Measurements from ENCODE around the gene STK32A. TPM values are rescaled to one million over a fixed set of nuclear protein-coding genes. Genes with fewer than 3 reads are reported as not detected.

Gene STK32A
- total RNA-seq, 1 experiment from 2014 or later: not detected

- DNase-seq (ENCODE audit: low read depth, low spot score) (no peak), ATAC-seq (no peak)
- no peak for TF ChIP-seq CTCF (IDR thresholded peaks at IDR 0.05)
- in situ Hi-C loops (cut with HindIII; ENCODE audit: low pct_unique_long_range_greater_than_20kb, low sequenced_read_pairs): no loop called here
- no peak overlapping the region for H3K4me3 ChIP-seq (ENCODE audit: low read depth in 2 of 2, low read length in 2 of 2)
- POLR2A ChIA-PET: no interaction called here
- CTCF ChIA-PET: no interaction called here
- intact Hi-C loops (cut with micrococcal nuclease; ENCODE audit: unreplicated experiment): no loop called here
- H3K9me3 ChIP-seq (ENCODE audit: control insufficient read depth, insufficient read depth, low read depth, low read length): no peaks in the 10 kb centered on the region
- BruUV-seq (replicated peaks): no TSS peak
- no peaks in the 10 kb centered on the region for H3K36me3 ChIP-seq (ENCODE audit: control insufficient read depth, insufficient read depth, low read length)
- no peaks in the 10 kb centered on the region for H3K4me1 ChIP-seq (ENCODE audit: control insufficient read depth, insufficient read depth, low read length)
- H3K27me3 ChIP-seq (ENCODE audit: control insufficient read depth, insufficient read depth, low read length): no peaks in the 10 kb centered on the region
- H3K27ac ChIP-seq (ENCODE audit: low read length): no peak overlapping the region
Observed at GRCh38 chr5:147418613-147419012, 183.8 kb downstream of the STK32A start.

- Histone ChIP-seq H3K27me3 (ENCODE audit: control insufficient read depth, insufficient read depth, low read length) (no peaks in the 10 kb centered on the region), H3K36me3 (ENCODE audit: control insufficient read depth, insufficient read depth, low read length) (no peaks in the 10 kb centered on the region), H3K27ac (ENCODE audit: low read length) (no peak overlapping the region), H3K9me3 (ENCODE audit: control insufficient read depth, insufficient read depth, low read depth, low read length) (no peaks in the 10 kb centered on the region), H3K4me1 (ENCODE audit: control insufficient read depth, insufficient read depth, low read length) (no peaks in the 10 kb centered on the region), H3K4me3 (ENCODE audit: low read depth in 2 of 2, low read length in 2 of 2) (no peak overlapping the region)
- POLR2A ChIA-PET: no interaction called here
- no peak for ATAC-seq
- TF ChIP-seq REST (IDR thresholded peaks at IDR 0.05; ENCODE audit: insufficient read depth in 1 of 2, low read depth in 2 of 2, low read length in 1 of 2) (no peak), TCF7L2 (IDR thresholded peaks at IDR 0.05; ENCODE audit: low read depth, low read length) (no peak), POLR2AphosphoS5 (IDR thresholded peaks at IDR 0.05; ENCODE audit: low read depth, low read length) (no peak), CTCF (IDR thresholded peaks at IDR 0.05) (no peak), SIN3A (IDR thresholded peaks at IDR 0.05; ENCODE audit: borderline replicate concordance, insufficient read depth, low read depth, low read length) (no peak)
- in situ Hi-C loops (cut with HindIII; ENCODE audit: low pct_unique_long_range_greater_than_20kb, low sequenced_read_pairs): no loop called here
- intact Hi-C loops (cut with micrococcal nuclease; ENCODE audit: unreplicated experiment): no loop called here
- no peak for DNase-seq (ENCODE audit: low read depth, low spot score)
- CTCF ChIA-PET: no interaction called here
- BruUV-seq (replicated peaks): no TSS peak
Observed at GRCh38 chr5:147426640-147427327, 192.0 kb downstream of the STK32A start.
